Activated CD4-positive, CD25-positive, alpha-beta regulatory T cell treated with anti-CD3 and anti-CD28 coated beads, Interleukin-2, amount 50 U/mL, for 24 hours (primary cell): ENCODE data around the gene MAP4K4.
A peak's percentile ranks its signal among the peaks of the same experiment; 100 is the strongest.

Source experiments
- ATAC-seq, 2 donors: fragments of 150-1000 bp; cut with Tn5 transposase; one replicate each; pipeline ENCODE4 v1.10.0; 2021; ENCODE audit warnings: mild to moderate bottlenecking in 1 of 2, moderate library complexity in 1 of 2

The MAP4K4 gene

GRCh38 chr2:101818531-101819451 lies 121.3 kb downstream of the MAP4K4 start:
- ATAC-seq, result peak; percentile 71 to 78

DNA sequence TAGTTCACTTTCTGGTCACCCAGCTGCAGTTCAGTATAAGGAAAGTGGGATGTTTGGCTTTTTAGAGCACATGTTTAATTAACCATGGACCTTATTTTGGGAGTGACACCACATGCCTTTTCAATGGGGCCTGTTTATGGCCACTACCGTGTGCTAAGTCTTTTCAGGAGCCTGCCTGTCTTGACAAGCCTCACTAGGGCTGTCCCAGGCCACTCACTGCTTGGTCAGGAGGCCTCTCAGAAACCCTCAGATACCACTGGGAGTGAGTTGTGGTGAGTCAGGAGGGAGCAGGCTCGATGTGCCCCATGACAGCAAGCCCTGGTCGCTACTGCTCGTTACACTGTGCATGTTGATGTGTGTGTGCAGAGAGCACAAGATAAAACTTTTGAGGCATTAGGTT lies 123.0 kb downstream of the MAP4K4 start:
- peak; percentile 39 to 43 for ATAC-seq

DNA sequence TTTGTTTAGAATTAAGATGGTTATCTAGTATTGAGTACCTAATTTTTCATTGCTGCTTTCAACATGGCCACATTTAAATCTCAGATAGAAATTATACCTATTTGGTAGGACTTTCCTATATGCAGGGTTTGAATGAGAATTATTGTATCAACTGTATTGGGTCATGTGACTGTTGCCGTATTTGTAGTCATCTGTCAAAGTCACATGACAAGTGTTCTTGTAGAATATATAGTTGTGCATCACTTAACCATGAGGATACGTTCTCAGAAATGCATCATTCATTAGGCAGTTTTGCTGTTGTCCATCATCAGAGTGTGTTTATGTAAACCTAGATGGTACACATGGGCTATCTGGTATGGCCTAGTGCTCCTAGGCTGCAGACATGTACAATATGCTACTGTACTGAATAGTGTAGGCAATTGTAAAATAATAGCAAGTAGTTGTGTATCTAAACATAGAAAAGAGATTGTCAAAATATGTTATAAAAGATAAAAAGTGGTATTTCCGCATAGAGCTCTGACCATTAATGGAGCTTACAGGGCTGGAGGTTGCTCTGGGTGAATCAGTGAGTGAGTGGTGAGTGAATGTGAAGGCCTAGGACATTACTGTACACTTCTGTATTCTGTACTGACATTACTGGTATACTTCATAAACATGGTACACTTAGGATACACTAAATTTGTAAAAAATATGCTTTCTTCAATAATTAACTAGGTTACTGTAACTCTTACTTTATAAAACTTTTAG lies 123.7 kb downstream of the MAP4K4 start:
- ATAC-seq, result no peak

DNA sequence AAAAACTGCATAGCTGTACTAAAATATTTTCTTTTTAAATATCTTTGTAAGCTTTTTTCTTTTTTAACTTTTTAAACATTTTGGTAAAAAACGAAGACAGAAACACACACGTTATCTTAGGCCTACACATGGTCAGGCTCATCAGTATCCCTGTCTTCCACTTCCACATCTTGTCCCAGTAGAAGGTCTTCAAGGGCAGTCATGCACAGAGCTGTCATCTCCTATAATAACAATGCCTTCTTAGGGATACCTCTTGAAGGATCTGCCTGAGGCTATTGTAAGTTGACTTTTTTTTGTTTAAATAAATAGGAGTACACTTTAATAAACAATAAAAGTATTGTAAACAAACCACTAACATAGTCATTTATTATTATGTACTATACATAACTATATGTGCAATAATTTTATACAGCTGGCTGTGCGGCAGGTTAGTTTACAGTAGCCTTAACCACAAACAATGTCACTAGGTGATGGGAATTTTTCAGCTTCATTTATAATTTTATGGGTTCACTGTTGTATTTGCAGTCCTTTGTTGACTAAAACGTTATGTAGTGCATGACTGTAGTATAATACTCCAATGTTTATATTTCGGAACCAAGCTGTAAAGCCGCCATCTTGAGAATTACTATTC lies 124.4 kb downstream of the MAP4K4 start:
- ATAC-seq, result no peak

GRCh38 chr2:101823347-101823791 lies 125.9 kb downstream of the MAP4K4 start:
- peak; percentile 66 to 67 for ATAC-seq

DNA sequence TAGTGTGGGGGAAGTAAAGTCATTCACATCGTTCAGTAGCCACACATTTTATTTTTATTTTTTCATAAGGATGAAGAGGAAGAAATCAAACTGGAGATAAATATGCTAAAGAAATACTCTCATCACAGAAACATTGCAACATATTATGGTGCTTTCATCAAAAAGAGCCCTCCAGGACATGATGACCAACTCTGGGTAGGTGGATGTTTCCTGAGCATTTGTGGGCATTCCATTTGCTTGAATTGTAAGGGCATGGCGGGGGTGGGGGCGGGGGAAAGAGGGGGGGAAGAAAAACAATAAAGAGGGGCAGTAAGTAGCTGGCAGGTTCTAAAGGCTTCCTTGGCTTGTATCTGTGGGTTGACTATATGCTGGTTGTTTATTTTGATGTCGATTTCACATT lies 126.4 kb downstream of the MAP4K4 start:
- no peak for ATAC-seq

DNA sequence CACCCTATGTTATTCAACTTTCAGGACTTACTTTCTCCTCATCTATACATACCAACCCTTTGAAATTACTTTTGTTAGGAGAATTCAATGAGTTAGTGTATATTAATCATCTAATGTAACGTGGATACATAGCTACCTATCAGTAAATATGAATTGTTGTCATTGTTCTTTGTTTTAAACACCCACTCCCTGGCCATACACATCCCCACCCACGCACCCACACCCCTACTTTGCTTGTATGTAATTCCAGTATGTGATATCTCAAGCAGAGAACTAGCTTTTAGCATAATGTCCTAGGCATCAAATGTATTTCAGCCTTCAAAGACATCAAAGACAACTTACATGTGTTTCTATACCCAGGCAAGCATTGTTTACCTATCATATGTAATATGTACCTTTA lies 129.2 kb downstream of the MAP4K4 start:
- no peak for ATAC-seq

GRCh38 chr2:101827246-101827645 lies 129.7 kb downstream of the MAP4K4 start:
- no peak for ATAC-seq

- ATAC-seq, result peak; percentile 66 to 75
Measured at GRCh38 chr2:101828257-101828656, 130.8 kb downstream of the MAP4K4 start.

DNA sequence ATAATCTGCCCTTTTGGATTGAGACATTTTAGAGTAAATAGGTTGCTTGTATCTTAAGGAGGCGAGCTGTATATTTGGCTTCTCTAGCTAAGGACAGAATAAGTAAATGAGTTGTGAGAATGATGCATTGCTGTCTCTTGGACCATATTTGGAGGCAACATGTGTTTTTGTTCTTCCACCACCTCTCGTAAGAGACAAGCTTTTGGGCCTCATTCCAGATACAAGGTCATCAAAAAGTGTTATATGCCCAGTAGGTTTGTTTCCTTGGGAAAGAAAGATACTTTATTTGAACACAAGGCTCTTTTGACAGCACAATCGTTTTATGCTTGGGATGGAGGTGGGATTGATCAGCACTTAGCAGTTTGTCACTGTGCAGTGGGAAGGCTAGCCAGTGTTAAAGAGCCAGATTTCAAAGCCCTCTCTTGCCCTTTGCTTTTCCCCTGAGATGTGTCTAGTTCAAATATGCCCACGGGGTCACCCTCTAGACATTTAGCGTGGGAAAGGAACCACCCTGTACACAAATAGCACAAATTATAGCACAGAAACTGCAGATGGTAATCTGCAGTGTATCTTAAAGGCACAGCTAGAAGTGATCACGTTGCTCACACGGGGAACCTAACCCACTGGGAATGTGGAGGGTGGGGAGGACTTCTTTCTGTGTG lies 131.3 kb downstream of the MAP4K4 start:
- no peak for ATAC-seq

DNA sequence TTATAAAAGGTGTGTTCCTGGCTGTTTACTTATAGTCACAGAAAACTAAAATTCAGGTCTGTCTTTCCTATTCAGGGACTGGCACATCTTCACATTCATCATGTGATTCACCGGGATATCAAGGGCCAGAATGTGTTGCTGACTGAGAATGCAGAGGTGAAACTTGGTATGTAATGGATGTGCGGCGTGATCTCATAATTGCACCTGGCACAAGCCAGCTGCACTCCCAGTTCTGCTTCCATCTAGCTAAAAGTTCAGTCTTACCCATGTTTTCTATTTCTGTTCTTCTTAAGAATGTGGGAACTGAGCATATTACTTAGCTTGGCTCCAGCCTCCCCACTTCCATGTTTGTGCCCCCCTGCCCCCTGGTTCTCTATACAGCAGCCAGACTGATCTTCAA lies 131.9 kb downstream of the MAP4K4 start:
- ATAC-seq, result no peak

GRCh38 chr2:101830146-101830545 lies 132.6 kb downstream of the MAP4K4 start:
- no peak for ATAC-seq

GRCh38 chr2:101830555-101830954 lies 133.0 kb downstream of the MAP4K4 start:
- ATAC-seq, result peak; percentile 53 to 65

GRCh38 chr2:101831351-101831865 lies 133.9 kb downstream of the MAP4K4 start:
- ATAC-seq, result peak; percentile 62 to 74

DNA sequence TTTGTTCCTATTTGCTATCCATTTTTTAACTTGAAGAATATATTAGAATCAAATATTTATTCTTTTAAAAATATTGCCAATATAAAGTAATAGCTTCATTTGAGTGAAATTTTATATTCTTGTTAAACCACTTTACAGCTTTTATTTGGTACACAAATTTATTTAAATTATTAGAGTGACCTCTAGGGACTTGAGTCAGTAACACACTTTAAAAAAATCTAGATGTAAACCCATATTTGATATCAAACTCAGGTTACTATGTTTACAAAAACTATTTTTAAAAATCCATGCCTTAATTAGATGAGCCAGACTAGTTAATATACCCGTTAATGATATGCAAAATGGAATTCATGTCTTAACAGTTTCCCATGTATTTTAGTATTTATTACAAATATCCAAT lies 134.6 kb downstream of the MAP4K4 start:
- no peak for ATAC-seq

DNA sequence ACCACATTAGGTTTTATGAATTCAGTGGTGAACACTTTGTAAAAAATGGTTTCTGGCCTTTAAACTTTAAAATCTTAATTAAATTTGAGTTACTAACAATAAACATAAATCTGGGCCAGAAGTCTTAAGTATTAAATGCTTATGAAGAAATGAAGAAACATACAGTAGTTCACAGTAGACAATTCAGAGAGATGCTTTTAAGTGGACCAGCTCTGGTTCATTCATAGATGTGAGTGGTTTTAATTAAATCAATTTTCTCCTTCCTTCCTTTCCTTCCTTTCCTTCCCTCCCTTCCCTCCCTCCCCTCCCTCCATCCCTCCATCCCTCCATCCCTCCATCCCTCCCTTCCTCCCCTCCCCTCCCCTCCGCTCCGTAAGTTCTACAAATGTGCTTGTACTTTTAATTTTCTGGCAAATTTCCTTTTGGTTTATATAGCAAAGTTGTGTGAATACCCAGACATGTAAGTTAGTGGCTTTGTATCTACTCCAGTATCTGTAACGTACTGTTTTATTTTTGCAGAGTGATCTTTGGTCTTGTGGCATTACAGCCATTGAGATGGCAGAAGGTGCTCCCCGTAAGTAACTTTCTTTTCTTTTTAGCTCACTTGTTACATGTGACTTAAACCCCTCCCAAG lies 136.5 kb downstream of the MAP4K4 start:
- ATAC-seq, result no peak

- no peak for ATAC-seq
Measured at GRCh38 chr2:101837354-101837753, 139.8 kb downstream of the MAP4K4 start.

DNA sequence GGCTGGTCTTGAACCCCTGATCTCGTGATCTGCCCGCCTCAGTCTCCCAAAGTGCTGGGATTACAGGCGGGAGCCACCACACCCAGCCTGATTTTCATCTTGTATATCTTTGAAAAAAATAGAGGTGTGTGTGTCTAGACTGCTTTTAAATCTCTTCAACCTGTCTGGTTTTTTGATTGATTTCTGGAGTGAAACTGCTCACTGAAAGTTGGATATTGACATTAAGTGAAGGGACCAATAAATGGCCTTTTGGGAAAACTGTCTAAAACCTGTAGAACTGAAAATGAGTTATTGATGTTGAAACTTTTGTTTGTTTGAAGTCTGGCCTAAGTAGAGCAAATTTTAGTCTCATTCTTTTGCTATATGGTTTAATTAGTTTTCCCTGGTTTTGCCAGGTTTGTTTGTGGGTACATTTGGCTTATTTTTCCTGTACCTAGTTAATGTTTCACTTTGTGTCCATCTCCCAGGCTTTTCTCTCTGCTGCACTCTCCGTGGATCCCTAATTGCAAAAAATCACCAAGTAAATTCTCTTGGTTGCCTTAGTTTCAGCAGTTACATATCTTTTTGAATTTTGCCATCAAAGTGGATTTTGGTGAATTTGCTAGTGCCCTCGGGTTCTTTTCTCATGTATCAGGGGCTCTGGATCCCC lies 144.3 kb downstream of the MAP4K4 start:
- ATAC-seq, result no peak

DNA sequence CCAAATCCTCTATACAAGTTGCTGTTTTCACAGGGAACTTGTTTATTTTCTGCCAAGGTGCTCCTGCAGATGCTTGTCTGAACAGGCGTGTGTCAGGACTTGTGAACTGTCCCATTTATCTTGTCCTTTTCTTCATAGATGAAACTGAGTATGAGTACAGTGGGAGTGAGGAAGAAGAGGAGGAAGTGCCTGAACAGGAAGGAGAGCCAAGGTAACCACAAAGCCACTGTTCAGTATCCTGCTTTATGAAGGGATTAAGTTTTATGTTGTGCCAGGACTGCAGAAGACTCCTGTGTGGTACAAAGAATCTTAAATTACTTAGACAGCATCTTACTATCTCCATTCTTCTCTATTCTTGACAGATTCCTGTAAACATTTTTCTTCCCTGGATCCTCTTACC lies 145.0 kb downstream of the MAP4K4 start:
- no peak for ATAC-seq

- ATAC-seq, result no peak
Measured at GRCh38 chr2:101843048-101843447, 145.5 kb downstream of the MAP4K4 start.

DNA sequence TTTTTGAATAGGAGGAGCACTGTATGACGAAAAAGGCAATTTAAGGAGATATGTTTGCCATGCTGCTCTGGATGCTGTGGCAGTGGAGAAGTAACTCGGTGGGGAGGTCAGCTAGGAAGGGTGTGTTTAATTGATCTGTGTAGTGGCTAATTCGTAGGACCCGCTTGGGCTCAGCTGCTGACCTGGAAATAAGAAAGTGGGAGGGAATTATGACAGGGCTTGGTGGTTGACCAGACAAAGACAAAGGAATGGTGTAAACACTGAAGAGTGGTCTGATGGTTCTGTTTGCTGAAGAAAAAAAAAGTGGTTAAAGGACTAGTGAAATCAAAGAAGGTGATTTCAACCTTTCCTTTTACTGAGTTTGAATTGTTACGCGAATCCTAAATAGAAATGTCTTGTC lies 146.0 kb downstream of the MAP4K4 start:
- ATAC-seq, result no peak
